AG10803 (cell line): ENCODE results near the gene HMGXB4.

Source experiments
- DNase-seq: peaks from one replicate; pipeline ENCODE4 v3.0.0; 2010; ENCODE audit warnings: low read depth
- H3K4me3 ChIP-seq: 2 replicates; pipeline ENCODE4 v1.5.1; 2011; ENCODE audit warnings: mild to moderate bottlenecking, low read length, control low read depth
- CTCF ChIP-seq: conservative IDR thresholded peaks from 2 replicates; pipeline ENCODE4 v1.5.1; 2011; ENCODE audit warnings: mild to moderate bottlenecking, low read length, control low read depth, inconsistent platforms

HMGXB4 gene

GRCh38 chr22:35310556-35311550, 53.6 kb downstream of the HMGXB4 start:
- H3K4me3 ChIP-seq, result no peak overlapping the region
- TF ChIP-seq CTCF, result no peak
- no peak for DNase-seq

DNA sequence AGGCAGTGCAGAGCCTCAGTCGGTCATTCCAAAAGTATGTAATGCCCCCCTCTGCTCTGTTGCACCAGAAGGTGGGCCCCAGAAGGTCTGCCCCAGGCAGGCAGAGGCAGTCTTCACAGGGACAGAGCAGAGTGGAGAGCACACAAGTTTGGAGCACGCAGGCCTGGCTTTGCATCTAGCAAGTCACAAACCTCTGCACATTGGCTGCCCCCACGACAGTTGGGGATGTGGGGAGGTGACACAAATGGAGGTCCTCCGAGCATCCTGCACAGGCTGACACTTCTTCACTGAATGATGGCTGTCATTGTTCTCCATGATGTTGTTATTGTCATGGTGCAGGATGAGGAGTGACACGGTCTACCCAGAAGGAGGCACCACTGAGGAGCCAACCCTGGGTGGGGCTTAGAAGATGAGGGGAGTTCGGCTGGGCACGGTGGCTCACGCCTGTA, 54.3 kb downstream of the HMGXB4 start:
- H3K4me3 ChIP-seq, result no peak overlapping the region
- TF ChIP-seq CTCF, result no peak
- DNase-seq, result no peak

GRCh38 chr22:35312198-35313059, 55.1 kb downstream of the HMGXB4 start:
- TF ChIP-seq CTCF, result no peak
- no peak overlapping the region for H3K4me3 ChIP-seq
- peak; percentile 83 for DNase-seq

DNA sequence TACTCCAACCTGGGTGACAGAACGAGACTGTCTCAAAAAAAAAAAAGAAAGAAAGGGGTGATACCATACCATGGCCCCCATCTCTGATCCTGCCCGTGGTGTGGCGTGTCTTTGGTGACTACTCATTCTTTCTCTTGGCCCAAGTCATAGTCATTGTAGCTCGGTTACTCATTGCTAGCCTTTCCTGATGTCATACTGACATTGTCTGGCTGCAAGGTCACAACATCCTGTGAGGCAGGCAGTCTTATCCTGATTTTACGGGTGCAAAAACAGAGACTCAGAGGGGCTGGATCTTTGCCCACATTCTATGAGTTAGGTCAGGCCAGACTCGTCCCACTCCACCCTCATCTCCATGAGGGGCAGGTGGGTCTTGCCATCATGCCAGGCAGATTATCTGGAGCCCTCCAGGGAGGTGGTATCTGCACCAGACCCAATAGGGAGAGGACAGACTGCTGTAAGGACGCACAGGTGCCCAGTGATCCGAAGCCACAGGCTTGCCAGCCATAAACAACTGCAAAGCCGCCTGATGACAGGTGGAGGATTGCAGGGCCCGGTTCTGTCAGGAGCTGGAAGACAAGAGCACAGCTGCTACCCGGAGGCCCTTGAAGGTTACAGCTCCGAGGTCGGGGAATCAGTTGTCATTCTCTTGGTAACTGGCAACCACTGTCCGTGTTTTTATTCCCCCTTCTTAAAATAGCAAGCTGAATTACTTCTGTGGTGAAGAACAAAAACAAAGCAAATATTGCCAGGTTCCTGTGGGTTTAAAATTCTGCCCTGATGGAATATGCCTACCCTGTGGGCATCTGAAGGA, 56.2 kb downstream of the HMGXB4 start:
- H3K4me3 ChIP-seq, result no peak overlapping the region
- TF ChIP-seq CTCF, result no peak
- DNase-seq, result peak; percentile 89

- DNase-seq, result no peak
- no peak for TF ChIP-seq CTCF
- no peak overlapping the region for H3K4me3 ChIP-seq
Measured at GRCh38 chr22:35314161-35314942, 57.1 kb downstream of the HMGXB4 start.
